NCI-H2227 treated with DMSO at 0.1 percent for 48 hours (cell line): ENCODE measurements around the gene DDX4.
"Not testable (repeated sequence)": the region's sequence is repeated elsewhere in the genome, so short reads cannot be mapped to it uniquely, and the experiment has no call there.

Experiments
- DNase-seq: peaks from one replicate; lab custom pipeline; 2025; lab: John Stamatoyannopoulos, UW

The DDX4 gene

GRCh38 chr5:55737793-55738192 is at the start of gene DDX4:
TSS of gene DDX4 (plus strand) at chr5:55738061. CDS start at chr5:55738964, 903 bp downstream.
- no peak for DNase-seq

- peak; percentile 35 for DNase-seq
These were observed 46.4 kb upstream of the DDX4 start for GRCh38 chr5:55691265-55692105.

- no peak for DNase-seq
These were observed 45.8 kb upstream of the DDX4 start for GRCh38 chr5:55692106-55692417.

- DNase-seq: no peak
These were observed 45.4 kb upstream of the DDX4 start for GRCh38 chr5:55692509-55692908.

- DNase-seq: peak; percentile 4
These were observed 43.6 kb upstream of the DDX4 start for GRCh38 chr5:55694152-55694830.

GRCh38 chr5:55696704-55697103 is 41.2 kb upstream of the DDX4 start:
- not testable (repeated sequence) for DNase-seq

- no peak for DNase-seq
These were observed 38.7 kb upstream of the DDX4 start for GRCh38 chr5:55699041-55699688.

GRCh38 chr5:55700745-55701144 is 37.1 kb upstream of the DDX4 start:
- DNase-seq: no peak

- peak; percentile 27 for DNase-seq
These were observed 36.3 kb upstream of the DDX4 start for GRCh38 chr5:55701462-55702103.

GRCh38 chr5:55702598-55703345 is 35.1 kb upstream of the DDX4 start:
- no peak for DNase-seq

GRCh38 chr5:55706230-55706629 is 31.6 kb upstream of the DDX4 start:
- DNase-seq: no peak

GRCh38 chr5:55708732-55709131 is 29.1 kb upstream of the DDX4 start:
- DNase-seq: no peak

GRCh38 chr5:55711507-55712022 is 26.3 kb upstream of the DDX4 start:
- DNase-seq: no peak

- DNase-seq: peak; percentile 85
These were observed 25.6 kb upstream of the DDX4 start, which contains the start of gene SLC38A9 for GRCh38 chr5:55712023-55712859. TSS of gene SLC38A9 (minus strand) at chr5:55712324. CDS start at chr5:55697958, 14,366 bp downstream.

- DNase-seq: no peak
These were observed 24.0 kb upstream of the DDX4 start for GRCh38 chr5:55713871-55714270.

GRCh38 chr5:55714339-55714738 is 23.5 kb upstream of the DDX4 start:
- DNase-seq: no peak

GRCh38 chr5:55714749-55715148 is 23.1 kb upstream of the DDX4 start:
- DNase-seq: no peak

GRCh38 chr5:55715519-55716078 is 22.3 kb upstream of the DDX4 start:
- DNase-seq: no peak

GRCh38 chr5:55719026-55719425 is 18.8 kb upstream of the DDX4 start:
- DNase-seq: not testable (repeated sequence)

GRCh38 chr5:55720188-55720703 is 17.6 kb upstream of the DDX4 start:
- DNase-seq: no peak
